ENCODE measurements around the gene KIF3B.
"Not testable (repeated sequence)": the region's sequence is repeated elsewhere in the genome, so short reads cannot be mapped to it uniquely, and the experiment has no call there.

The KIF3B gene

GRCh38 chr20:32249030-32249738 lies 28.3 kb upstream of the KIF3B start:
- peak; percentile 49 for DNase-seq

GRCh38 chr20:32251470-32251869 lies 26.0 kb upstream of the KIF3B start:
- no peak for DNase-seq

- DNase-seq: peak; percentile 92
Observed at GRCh38 chr20:32252189-32252588, 25.3 kb upstream of the KIF3B start.

- DNase-seq: not testable (repeated sequence)
Observed at GRCh38 chr20:32260973-32261372, 16.5 kb upstream of the KIF3B start.

GRCh38 chr20:32261644-32262043 lies 15.8 kb upstream of the KIF3B start:
- no peak for DNase-seq

- no peak for DNase-seq
Observed at GRCh38 chr20:32263398-32263954, 14.0 kb upstream of the KIF3B start.

- no peak for DNase-seq
Observed at GRCh38 chr20:32271620-32272019, 5.8 kb upstream of the KIF3B start.

- no peak for DNase-seq
Observed at GRCh38 chr20:32274359-32274758, 3.1 kb upstream of the KIF3B start.

- DNase-seq: not testable (repeated sequence)
Observed at GRCh38 chr20:32275163-32275562, 2.3 kb upstream of the KIF3B start.

- peak; percentile 42 for DNase-seq
Observed at GRCh38 chr20:32278199-32278643, 770 bp downstream of the KIF3B start.

- peak; percentile 59 for DNase-seq
Observed at GRCh38 chr20:32281711-32282110, 4.3 kb downstream of the KIF3B start.

GRCh38 chr20:32282461-32282860 lies 5.0 kb downstream of the KIF3B start:
- DNase-seq: no peak

GRCh38 chr20:32285082-32285620 lies 7.7 kb downstream of the KIF3B start:
- no peak for DNase-seq

- peak; percentile 59 for DNase-seq
Observed at GRCh38 chr20:32285621-32286371, 8.3 kb downstream of the KIF3B start.

- no peak for DNase-seq
Observed at GRCh38 chr20:32287231-32287638, 9.8 kb downstream of the KIF3B start.

GRCh38 chr20:32288225-32288849 lies 10.9 kb downstream of the KIF3B start:
- DNase-seq: no peak

GRCh38 chr20:32289299-32289660 lies 11.8 kb downstream of the KIF3B start:
- DNase-seq: not testable (repeated sequence)

GRCh38 chr20:32289661-32290431 lies 12.4 kb downstream of the KIF3B start:
- DNase-seq: no peak

- DNase-seq: no peak
Observed at GRCh38 chr20:32291166-32291565, 13.7 kb downstream of the KIF3B start.

GRCh38 chr20:32292548-32292947 lies 15.1 kb downstream of the KIF3B start:
- no peak for DNase-seq

- DNase-seq: no peak
Observed at GRCh38 chr20:32294071-32294470, 16.6 kb downstream of the KIF3B start.

- no peak for DNase-seq
Observed at GRCh38 chr20:32296412-32296811, 19.0 kb downstream of the KIF3B start.

Data from stimulated activated CD8-positive, alpha-beta memory T cell treated with anti-CD3 and anti-CD28 coated beads, Interleukin-4, amount 100 ng/mL, for 48 hours (primary cell).